IMR-90 (cell line): ENCODE measurements around the gene SH2D4B. TPM values are rescaled to one million over a fixed set of nuclear protein-coding genes. Genes with fewer than 3 reads are reported as not detected.

Experiments
- ATAC-seq: fragments of 200-7000 bp; cut with Tn5 transposase; 2 replicates; pipeline ENCODE4 v1.9.1; 2020; ENCODE audit warnings: low read depth, mild to moderate bottlenecking, moderate library complexity
- BruUV-seq: library from RNA; stranded (reverse); fragments of 400-500 nt; replicated peaks from 2 replicates; lab custom pipeline; 2021; lab: Mats Ljungman, UMichigan
- CTCF ChIA-PET: fragments of 300-600 bp; formaldehyde crosslinking; extraction: SDS; loops from one replicate; lab custom pipeline; 2021; ENCODE audit warnings: antibody characterized with exemption; lab: Yijun Ruan, JAX
- POLR2A ChIA-PET: fragments of 300-600 bp; sonication (Branson Sonifier 250); formaldehyde crosslinking; loops from one replicate; lab custom pipeline; 2022; ENCODE audit warnings: antibody characterized with exemption; ENCODE audit not compliant: unreplicated experiment; lab: Charles Lee
- DNase-seq: peaks from one replicate; pipeline ENCODE4 v3.0.0; 2013
- H2AFZ ChIP-seq: replicated peaks from 2 replicates; pipeline ENCODE3; 2013; ENCODE audit warnings: low read length, mild to moderate bottlenecking; ENCODE audit not compliant: poor library complexity
- H2AK5ac ChIP-seq: 2 replicates; pipeline ENCODE4 v1.6.1; 2013; ENCODE audit warnings: low read depth, low read length, inconsistent platforms
- H2AK9ac ChIP-seq: replicated peaks from 2 replicates; pipeline ENCODE3; 2013; ENCODE audit warnings: mild to moderate bottlenecking, low read depth, low read length, moderate library complexity; ENCODE audit not compliant: poor library complexity
- H2BK120ac ChIP-seq: 2 replicates; pipeline ENCODE4 v1.6.1; 2013; ENCODE audit warnings: low read depth, low read length, inconsistent platforms
- H2BK15ac ChIP-seq: 3 replicates; pipeline ENCODE4 v1.6.1; 2013; ENCODE audit warnings: low read depth, low read length, inconsistent platforms
- H2BK20ac ChIP-seq: 2 replicates; pipeline ENCODE4 v1.6.1; 2013; ENCODE audit warnings: low read depth, mild to moderate bottlenecking, inconsistent platforms, low read length, moderate library complexity
- H2BK5ac ChIP-seq: 2 replicates; pipeline ENCODE4 v1.6.1; 2013; ENCODE audit warnings: mild to moderate bottlenecking, low read depth, low read length, inconsistent platforms; ENCODE audit not compliant: poor library complexity, severe bottlenecking
- H3K14ac ChIP-seq: replicated peaks from 2 replicates; pipeline ENCODE4 v1.6.1; 2013; ENCODE audit warnings: low read depth, low read length, inconsistent platforms
- H3K18ac ChIP-seq: 2 replicates; pipeline ENCODE4 v1.6.1; 2013; ENCODE audit warnings: low read depth, low read length, control low read depth
- H3K23ac ChIP-seq: 2 replicates; pipeline ENCODE4 v1.6.1; 2013; ENCODE audit warnings: low read depth, low read length, inconsistent platforms
- H3K27ac ChIP-seq: 2 replicates; pipeline ENCODE4 v1.5.1; 2013; ENCODE audit warnings: mild to moderate bottlenecking, control low read depth, low read length; ENCODE audit not compliant: insufficient read depth
- H3K27me3 ChIP-seq: 2 replicates; pipeline ENCODE4 v1.6.1; 2013; ENCODE audit warnings: low read length; ENCODE audit not compliant: control insufficient read depth, insufficient read depth
- H3K36me3 ChIP-seq: 2 replicates; pipeline ENCODE4 v1.6.1; 2013; ENCODE audit warnings: low read length, mixed read lengths; ENCODE audit not compliant: control insufficient read depth, insufficient read depth
- H3K4ac ChIP-seq: 2 replicates; pipeline ENCODE4 v1.6.1; 2013; ENCODE audit warnings: low read depth, low read length, inconsistent platforms
- H3K4me1 ChIP-seq: 2 replicates; pipeline ENCODE4 v1.6.1; 2013; ENCODE audit warnings: low read length, mixed read lengths; ENCODE audit not compliant: control insufficient read depth, insufficient read depth
- H3K4me2 ChIP-seq: 2 replicates; pipeline ENCODE4 v1.6.1; 2013; ENCODE audit warnings: low read depth, mild to moderate bottlenecking, control low read depth, low read length, moderate library complexity
- H3K4me3 ChIP-seq: 2 replicates; pipeline ENCODE4 v1.5.1; 2013; ENCODE audit warnings: low read depth, mild to moderate bottlenecking, control low read depth, low read length, moderate library complexity; ENCODE audit not compliant: insufficient read depth
- H3K56ac ChIP-seq: 2 replicates; pipeline ENCODE4 v1.6.1; 2013; ENCODE audit warnings: low read length, inconsistent platforms; ENCODE audit not compliant: insufficient read depth; ENCODE audit errors: extremely low read depth
- H3K79me1 ChIP-seq, 2 experiments: 2 replicates each; pipeline ENCODE4 v1.6.1; 2013; ENCODE audit warnings: low read length in 2 of 2, inconsistent platforms in 1 of 2, low read depth in 1 of 2
- H3K9ac ChIP-seq: 2 replicates; pipeline ENCODE4 v1.6.1; 2013; ENCODE audit warnings: low read depth, low read length, control low read depth
- H3K9me1 ChIP-seq: 2 replicates; pipeline ENCODE4 v1.6.1; 2013; ENCODE audit warnings: low read length, inconsistent platforms; ENCODE audit not compliant: insufficient read depth
- H3K9me3 ChIP-seq: 2 replicates; pipeline ENCODE4 v1.6.1; 2013; ENCODE audit warnings: low read length; ENCODE audit not compliant: control insufficient read depth, insufficient read depth
- H4K20me1 ChIP-seq: 2 replicates; pipeline ENCODE4 v1.6.1; 2013; ENCODE audit warnings: low read length, inconsistent platforms; ENCODE audit not compliant: insufficient read depth
- H4K5ac ChIP-seq: 2 replicates; pipeline ENCODE4 v1.6.1; 2013; ENCODE audit warnings: mild to moderate bottlenecking, low read depth, low read length, control low read depth
- H4K8ac ChIP-seq, 2 experiments: 2 replicates each; pipeline ENCODE4 v1.6.1; 2013; ENCODE audit warnings: low read depth in 2 of 2, low read length in 2 of 2, control low read depth in 1 of 2, inconsistent platforms in 1 of 2
- H4K91ac ChIP-seq: 2 replicates; pipeline ENCODE4 v1.6.1; 2013; ENCODE audit warnings: low read depth, low read length, inconsistent platforms; ENCODE audit not compliant: insufficient read depth
- NFE2L2 ChIP-seq: fragments of 150-350 bp; IDR thresholded peaks from 2 replicates; pipeline ENCODE4 v1.6.1; 2016; ENCODE audit warnings: low read depth, mild to moderate bottlenecking, low read length
- WGBS, 2 experiments: methylation state at CpG; one replicate each; pipeline versions ENCODE4 v1.1.5 to v1.1.7; 2013; ENCODE audit warnings: missing lambda C conversion rate in 2 of 2; ENCODE audit not compliant: insufficient read length in 1 of 2; ENCODE audit errors: extremely low coverage in 2 of 2; 5-methylcytosine and 5-hydroxymethylcytosine counted together
- dilution Hi-C: fragments of 300-500 bp; cut with HindIII; formaldehyde crosslinking; loops from one replicate; pipeline ENCODE4 v1.14.3; 2018; ENCODE audit warnings: low sequenced_read_pairs; ENCODE audit not compliant: unreplicated experiment
- in situ Hi-C: fragments of 300-500 bp; cut with MboI; formaldehyde crosslinking; loops from 3 replicates; pipeline ENCODE4 v1.14.3; 2019; ENCODE audit warnings: low sequenced_read_pairs, inconsistent platforms, mixed read lengths
- intact Hi-C: fragments of 100-400 bp; cut with micrococcal nuclease; formaldehyde crosslinking; loops from 2 replicates; pipeline ENCODE4 v1.10.0; 2022
- polyA plus RNA-seq, 3 experiments: library from polyadenylated mRNA; depleted of rRNA; stranded (reverse); fragments of >200 nt; gene quantifications; 2 replicates each; pipeline ENCODE4 v1.2.3, GENCODE V29; 2012; ENCODE audit warnings: low replicate concordance in 1 of 3
- total RNA-seq: library from RNA; depleted of rRNA; stranded (reverse); fragments of >200 nt; gene quantifications from 2 replicates; pipeline ENCODE4 v1.2.3, GENCODE V29; 2012
- TF ChIP-seq, protein P1 (sequence below): conservative IDR thresholded peaks from 2 replicates; pipeline ENCODE4 v1.5.1; 2012; ENCODE audit warnings: mild to moderate bottlenecking, low read depth, low read length, improper control_type of control experiment
- TF ChIP-seq, protein P2 (sequence below): fragments of 150-350 bp; IDR thresholded peaks from 2 replicates; pipeline ENCODE4 v1.6.1; 2017; ENCODE audit warnings: mild to moderate bottlenecking, antibody characterized with exemption, low read length, low read depth

SH2D4B gene
- total and polyA plus RNA-seq, 2 of the 4 experiments (the other 2 are of a cell fraction): not detected

- Histone ChIP-seq H3K27ac (no peak overlapping the region), H3K36me3 (no peaks in the 10 kb centered on the region), H3K23ac (no peak overlapping the region), H3K14ac (no peak overlapping the region), H3K4me2 (no peak overlapping the region), H3K9ac (no peak overlapping the region), H3K4ac (no peak overlapping the region), H4K91ac (no peak overlapping the region), H2AK9ac (no peak overlapping the region), H2BK120ac (no peak overlapping the region), H3K9me3 (no peaks in the 10 kb centered on the region), H3K27me3 (no peaks in the 10 kb centered on the region), H4K8ac (no peak overlapping the region), H4K20me1 (no peaks in the 10 kb centered on the region), H3K56ac (no peak overlapping the region), H3K4me1 (no peaks in the 10 kb centered on the region), H3K9me1 (no peaks in the 10 kb centered on the region), H2BK20ac (no peak overlapping the region), H2AK5ac (no peak overlapping the region), H2BK15ac (no peak overlapping the region), H4K5ac (no peak overlapping the region), H2BK5ac (no peak overlapping the region), H3K4me3 (no peak overlapping the region), H2AFZ (no peak overlapping the region), H3K79me1 (no peaks in the 10 kb centered on the region), H3K18ac (no peak overlapping the region)
- dilution Hi-C loops (no loop called here), in situ Hi-C loops (no loop called here), intact Hi-C loops (no loop called here)
- WGBS, 2 experiments: 40% methylated on average over 1 of the region's 7 CpGs; no CpG with 5 or more reads in 1 of the 2 experiments
- ATAC-seq (no peak), DNase-seq (no peak)
- TF ChIP-seq NFE2L2: no peak
- TF ChIP-seq, protein P1, sequence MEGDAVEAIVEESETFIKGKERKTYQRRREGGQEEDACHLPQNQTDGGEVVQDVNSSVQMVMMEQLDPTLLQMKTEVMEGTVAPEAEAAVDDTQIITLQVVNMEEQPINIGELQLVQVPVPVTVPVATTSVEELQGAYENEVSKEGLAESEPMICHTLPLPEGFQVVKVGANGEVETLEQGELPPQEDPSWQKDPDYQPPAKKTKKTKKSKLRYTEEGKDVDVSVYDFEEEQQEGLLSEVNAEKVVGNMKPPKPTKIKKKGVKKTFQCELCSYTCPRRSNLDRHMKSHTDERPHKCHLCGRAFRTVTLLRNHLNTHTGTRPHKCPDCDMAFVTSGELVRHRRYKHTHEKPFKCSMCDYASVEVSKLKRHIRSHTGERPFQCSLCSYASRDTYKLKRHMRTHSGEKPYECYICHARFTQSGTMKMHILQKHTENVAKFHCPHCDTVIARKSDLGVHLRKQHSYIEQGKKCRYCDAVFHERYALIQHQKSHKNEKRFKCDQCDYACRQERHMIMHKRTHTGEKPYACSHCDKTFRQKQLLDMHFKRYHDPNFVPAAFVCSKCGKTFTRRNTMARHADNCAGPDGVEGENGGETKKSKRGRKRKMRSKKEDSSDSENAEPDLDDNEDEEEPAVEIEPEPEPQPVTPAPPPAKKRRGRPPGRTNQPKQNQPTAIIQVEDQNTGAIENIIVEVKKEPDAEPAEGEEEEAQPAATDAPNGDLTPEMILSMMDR: no peak
- TF ChIP-seq, protein P2, sequence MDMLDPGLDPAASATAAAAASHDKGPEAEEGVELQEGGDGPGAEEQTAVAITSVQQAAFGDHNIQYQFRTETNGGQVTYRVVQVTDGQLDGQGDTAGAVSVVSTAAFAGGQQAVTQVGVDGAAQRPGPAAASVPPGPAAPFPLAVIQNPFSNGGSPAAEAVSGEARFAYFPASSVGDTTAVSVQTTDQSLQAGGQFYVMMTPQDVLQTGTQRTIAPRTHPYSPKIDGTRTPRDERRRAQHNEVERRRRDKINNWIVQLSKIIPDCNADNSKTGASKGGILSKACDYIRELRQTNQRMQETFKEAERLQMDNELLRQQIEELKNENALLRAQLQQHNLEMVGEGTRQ: no peak
- POLR2A ChIA-PET: no interaction called here
- no TSS peak for BruUV-seq
- CTCF ChIA-PET: no interaction called here
Measured at GRCh38 chr10:80647173-80647833, 109.6 kb downstream of the SH2D4B start.
